ENCODE data around the gene MYH9.

GRCh38 chr22:36386900-36387708, 663 bp downstream of the MYH9 start:
- TF ChIP-seq CTCF (IDR thresholded peaks at IDR 0.05) (peak in 1 of 12 donors; percentile 11), POLR2A (IDR thresholded peaks at IDR 0.05) (no peak)

Measured in heart left ventricle (tissue), 13 donors.